Neural cell (in vitro differentiated cells): ENCODE measurements around the gene GHRL.

Source experiments
- CTCF ChIP-seq: fragments of 450-650 bp; IDR thresholded peaks from 2 replicates; pipeline ENCODE4 v1.5.1; 2014; ENCODE audit warnings: antibody characterized with exemption, mild to moderate bottlenecking, moderate library complexity; ENCODE audit not compliant: poor library complexity, severe bottlenecking
- EP300 ChIP-seq: fragments of 450-650 bp; conservative IDR thresholded peaks from 2 replicates; pipeline ENCODE4 v1.6.1; 2014; ENCODE audit warnings: antibody characterized with exemption, mild to moderate bottlenecking, moderate library complexity; ENCODE audit not compliant: poor library complexity, severe bottlenecking

DNA sequence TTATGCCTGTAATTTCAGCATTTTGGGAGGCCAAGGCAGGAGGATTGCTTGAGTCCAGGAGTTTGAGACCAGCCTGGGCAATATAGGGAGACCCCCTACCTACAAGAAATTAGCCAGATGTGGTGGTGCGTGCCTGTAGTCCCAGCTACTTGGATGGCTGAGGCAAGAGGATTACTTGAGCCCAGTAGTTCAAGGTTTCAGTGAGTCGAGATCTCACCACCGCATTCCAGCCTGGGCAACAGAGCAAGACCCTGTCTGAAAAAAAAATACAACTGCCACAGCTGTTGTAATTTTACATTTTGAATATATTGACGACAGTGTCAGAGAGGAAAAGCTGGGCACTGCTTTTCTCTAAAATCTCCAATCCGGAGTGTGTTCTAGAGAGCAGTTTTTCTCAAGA is 23.3 kb downstream of the GHRL start:
- TF ChIP-seq CTCF (no peak), EP300 (no peak)
